Measurements from ENCODE around the gene AVEN. TPM values are rescaled to one million over a fixed set of nuclear protein-coding genes. Genes with fewer than 3 reads are reported as not detected.
"Not testable (repeated sequence)": the region's sequence is repeated elsewhere in the genome, so short reads cannot be mapped to it uniquely, and the experiment has no call there.

AVEN gene
- total and polyA plus RNA-seq, 12 donors, result 10.2 to 33.9 (median 20.0) TPM

- WGBS, 2 donors, result 56 to 71% methylated on average over 4 of the region's 4 CpGs
- H3K36me3 ChIP-seq, result no peaks in the 10 kb centered on the region
- peaks cover 0 to 3% (median 0%) of the 10 kb centered on the region in 7 donors for H3K27me3 ChIP-seq
- TF ChIP-seq CTCF (IDR thresholded peaks at IDR 0.05), result no peak
- intact Hi-C loops (cut with DNase I), result loop anchor here in 1 of 10 donors (5.0 kb wide), 1 partner anchor 670 kb away; no protein-coding TSS in a partner anchor
- ATAC-seq (no peak), DNase-seq (no peak)
- H3K9me3 ChIP-seq, result no peaks in the 10 kb centered on the region
- no peak overlapping the region for H3K27ac ChIP-seq
- no peak overlapping the region for H3K4me3 ChIP-seq
- H3K4me1 ChIP-seq, result no peaks in the 10 kb centered on the region
Observed at GRCh38 chr15:33822479-33822878, 216.5 kb downstream of the AVEN start.

DNA sequence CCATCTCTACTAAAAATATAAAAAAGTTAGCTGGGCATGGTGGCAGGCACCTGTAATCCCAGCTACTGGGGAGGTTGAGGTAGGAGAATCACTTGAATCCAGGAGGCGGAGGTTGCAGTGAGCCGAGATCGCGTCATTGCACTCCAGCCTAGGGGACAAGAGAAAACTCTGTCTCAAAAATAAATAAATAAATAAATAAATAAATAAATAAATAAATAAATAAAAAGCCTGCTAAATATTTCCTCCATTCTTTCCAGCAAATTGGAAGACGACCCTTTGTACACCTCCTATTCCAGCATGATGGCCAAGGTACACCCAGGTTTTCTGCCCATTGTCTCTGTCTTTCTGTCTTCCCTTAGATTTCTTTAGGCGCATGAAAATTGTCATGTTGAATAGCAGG lies 219.5 kb downstream of the AVEN start:
- DNase-seq; H3K4me3 ChIP-seq; H3K27me3 ChIP-seq; H3K27ac ChIP-seq; H3K9me3 ChIP-seq; ATAC-seq; intact Hi-C loops (cut with DNase I); H3K4me1 ChIP-seq; H3K36me3 ChIP-seq: not testable (repeated sequence)
- 97 to 98% methylated on average over 6 of the region's 6 CpGs for WGBS, 2 donors

Other genes with a start within 250 kb of the AVEN start
- not detected for gene CHRM5, start 70.7 kb downstream of the AVEN start, total RNA-seq
- gene CHRM5, start 70.7 kb downstream of the AVEN start, polyA plus RNA-seq, result not detected
- gene EMC7, start 62.7 kb upstream of the AVEN start, total RNA-seq, result 100 to 1,000 TPM in 1 of 10 donors, 10 to 100 TPM in 9; 49.9 to 110 (median 61.4) TPM
- gene EMC7, start 62.7 kb upstream of the AVEN start, polyA plus RNA-seq, result 100 to 1,000 TPM in 1 of 2 donors, 10 to 100 TPM in 1; 49.4 to 150 TPM
- gene PGBD4, start 62.9 kb upstream of the AVEN start, total RNA-seq, result 1 to 10 TPM; 1.2 to 2.5 (median 1.9) TPM
- 1 to 10 TPM in 1 of 2 donors, under 1 TPM in 1; 0.39 to 1.1 TPM for gene PGBD4, start 62.9 kb upstream of the AVEN start, polyA plus RNA-seq
- gene KATNBL1, start 170.9 kb upstream of the AVEN start, total RNA-seq, result 10 to 100 TPM; 11.5 to 20.2 (median 17.4) TPM
- gene KATNBL1, start 170.9 kb upstream of the AVEN start, polyA plus RNA-seq, result 10 to 100 TPM; 10.6 to 41.6 TPM
- 100 to 1,000 TPM in 1 of 10 donors, 10 to 100 TPM in 9; 67.9 to 107 (median 80.9) TPM for gene EMC4, start 185.8 kb upstream of the AVEN start, total RNA-seq
- gene EMC4, start 185.8 kb upstream of the AVEN start, polyA plus RNA-seq, result 100 to 1,000 TPM; 143 to 152 TPM